Endothelial cell of umbilical vein (primary cell): Measurements from ENCODE around the gene PLXDC2. TPM values are rescaled to one million over a fixed set of nuclear protein-coding genes. Genes with fewer than 3 reads are reported as not detected.

Experiments used
- BruUV-seq: library from RNA; stranded (reverse); fragments of 400-500 nt; replicated peaks from 2 replicates; lab custom pipeline; 2021; lab: Mats Ljungman, UMichigan
- CTCF ChIA-PET: fragments of 300-600, 350-600 bp; sonication (Branson Sonifier 250); formaldehyde crosslinking; loops from one replicate; lab custom pipeline; 2021; ENCODE audit warnings: antibody characterized with exemption, inconsistent platforms; lab: Charles Lee
- POLR2A ChIA-PET: fragments of 300-600, 350-600 bp; sonication (Branson Sonifier 250); formaldehyde crosslinking; loops from one replicate; lab custom pipeline; 2021; ENCODE audit warnings: antibody characterized with exemption, inconsistent platforms; lab: Charles Lee
- DNase-seq: peaks from one replicate; pipeline ENCODE4 v3.0.0-alpha.2; 2011; ENCODE audit warnings: low read depth, low spot score
- FAIRE-seq: peaks from 2 replicates; lab custom pipeline; 2011; peaks lifted over from hg19 to GRCh38; lab: Jason Lieb, UNC
- H2AFZ ChIP-seq: 2 replicates; pipeline ENCODE4 v1.6.0; 2012; ENCODE audit warnings: low read depth, low read length, control low read depth, inconsistent platforms
- H3K27ac ChIP-seq: 2 replicates; pipeline ENCODE4 v1.5.1; 2011; ENCODE audit warnings: low read depth, mild to moderate bottlenecking, control low read depth, low read length, moderate library complexity; ENCODE audit not compliant: insufficient read depth
- H3K27me3 ChIP-seq, 2 experiments: 2 replicates each; pipeline versions ENCODE4 v1.6.0 to v1.6.1; 2011; ENCODE audit warnings: low read length in 2 of 2, mixed read lengths in 1 of 2; ENCODE audit not compliant: control insufficient read depth in 2 of 2, insufficient read depth in 2 of 2
- H3K36me3 ChIP-seq, 2 experiments: 2 replicates in 1 of 2; 3 replicates in 1 of 2; pipeline ENCODE4 v1.5.1; 2011; ENCODE audit warnings: low read length in 2 of 2, mild to moderate bottlenecking in 1 of 2, moderate library complexity in 1 of 2; ENCODE audit not compliant: control insufficient read depth in 2 of 2, insufficient read depth in 2 of 2; ENCODE audit errors: extremely low read depth in 1 of 2
- H3K4me1 ChIP-seq: 3 replicates; pipeline ENCODE4 v1.5.1; 2011; ENCODE audit warnings: mild to moderate bottlenecking, low read length; ENCODE audit not compliant: control insufficient read depth, insufficient read depth; ENCODE audit errors: extremely low read depth
- H3K4me2 ChIP-seq: 2 replicates; pipeline ENCODE4 v1.6.1; 2011; ENCODE audit warnings: low read length, control low read depth, mixed read lengths; ENCODE audit not compliant: insufficient read depth
- H3K4me3 ChIP-seq, 3 experiments: fragments of 200-600 bp in 1 of 3; sonication (generic), shearing (Covaris generic) in 1 of 3; replicated peaks in 1 of 3; 2 replicates each; pipeline ENCODE4 v1.5.1; 2011 to 2016; ENCODE audit warnings: control low read depth in 3 of 3, low read length in 3 of 3, mild to moderate bottlenecking in 2 of 3, inconsistent platforms in 1 of 3, low read depth in 1 of 3, moderate library complexity in 1 of 3; ENCODE audit not compliant: insufficient read depth in 1 of 3
- H3K79me2 ChIP-seq: 2 replicates; pipeline ENCODE4 v1.6.0; 2012; ENCODE audit warnings: low read length, inconsistent platforms; ENCODE audit not compliant: control insufficient read depth, insufficient read depth
- H3K9ac ChIP-seq: replicated peaks from 2 replicates; pipeline ENCODE3; 2011; ENCODE audit warnings: low read length, control low read depth; ENCODE audit not compliant: insufficient read depth; ENCODE audit errors: extremely low read depth
- H3K9me1 ChIP-seq: replicated peaks from 3 replicates; pipeline ENCODE4 v1.6.0; 2011; ENCODE audit warnings: mild to moderate bottlenecking, low read length; ENCODE audit not compliant: control insufficient read depth, insufficient read depth; ENCODE audit errors: extremely low read depth
- H3K9me3 ChIP-seq: replicated peaks from 2 replicates; pipeline ENCODE4 v1.5.1; 2012; ENCODE audit warnings: low read length, inconsistent platforms; ENCODE audit not compliant: control insufficient read depth, insufficient read depth
- H4K20me1 ChIP-seq: replicated peaks from 2 replicates; pipeline ENCODE3; 2011; ENCODE audit warnings: mild to moderate bottlenecking, low read length; ENCODE audit not compliant: control insufficient read depth, insufficient read depth; ENCODE audit errors: extremely low read depth
- EZH2 ChIP-seq: IDR thresholded peaks from 2 replicates; pipeline ENCODE4 v1.6.1; 2012; ENCODE audit warnings: borderline replicate concordance, low read depth, mild to moderate bottlenecking, moderate library complexity, low read length, inconsistent platforms; ENCODE audit not compliant: severe bottlenecking
- FOS ChIP-seq: IDR thresholded peaks from 2 replicates; pipeline ENCODE4 v1.6.1; 2011; ENCODE audit warnings: mild to moderate bottlenecking, low read length, moderate library complexity, borderline replicate concordance; ENCODE audit not compliant: insufficient read depth
- GATA2 ChIP-seq: IDR thresholded peaks from 2 replicates; pipeline ENCODE4 v1.7.0; 2011; ENCODE audit warnings: low read depth, mild to moderate bottlenecking, moderate library complexity, mixed read lengths, low read length; ENCODE audit not compliant: insufficient read length, insufficient read depth
- JUN ChIP-seq: IDR thresholded peaks from 2 replicates; pipeline ENCODE4 v1.6.1; 2011; ENCODE audit warnings: borderline replicate concordance, low read depth; ENCODE audit not compliant: insufficient read length, insufficient read depth
- MAX ChIP-seq: IDR thresholded peaks from 2 replicates; pipeline ENCODE4 v1.6.1; 2011; ENCODE audit not compliant: insufficient read depth, insufficient read length
- MYC ChIP-seq: IDR thresholded peaks from one replicate; pipeline ENCODE4 v1.6.1; 2011; ENCODE audit warnings: mild to moderate bottlenecking, low read depth, low read length
- POLR2A ChIP-seq: IDR thresholded peaks from 2 replicates; pipeline ENCODE4 v1.6.1; 2012; ENCODE audit warnings: low read depth, mild to moderate bottlenecking, control low read depth, low read length
- POLR2AphosphoS5 ChIP-seq: IDR thresholded peaks from 2 replicates; pipeline ENCODE4 v1.6.1; 2012; ENCODE audit warnings: low read depth, mild to moderate bottlenecking, control low read depth, low read length, moderate library complexity; ENCODE audit not compliant: insufficient read depth
- dilution Hi-C: fragments of 300-500 bp; cut with MboI; formaldehyde crosslinking; loops from one replicate; pipeline ENCODE4 v1.15.0; 2019; ENCODE audit warnings: low sequenced_read_pairs; ENCODE audit not compliant: extremely low pct_ligation_motif_present
- intact Hi-C: fragments of 100-400 bp; cut with micrococcal nuclease; formaldehyde crosslinking; loops from one replicate; pipeline ENCODE4 v1.10.0; 2022
- polyA plus RNA-seq, 4 experiments: library from polyadenylated mRNA; depleted of rRNA in 3 of 4; stranded (reverse) in 3 of 4; unstranded in 1 of 4; fragments of >200 nt; gene quantifications; 2 replicates each; pipeline versions ENCODE4 v1.2.1 to v1.2.3, GENCODE V29; 2011 to 2012; ENCODE audit warnings: missing spikeins in 1 of 4
- total RNA-seq: library from RNA; stranded (reverse); gene quantifications from 2 replicates; pipeline ENCODE4 v1.2.3, GENCODE V29; 2021
- TF ChIP-seq, protein P1 (sequence below), 2 donors: IDR thresholded peaks; 1 replicate in 1 of 2; 2 replicates in 1 of 2; pipeline ENCODE4 v1.5.1; 2011; ENCODE audit warnings: low read length in 2 of 2, mild to moderate bottlenecking in 2 of 2, moderate library complexity in 2 of 2, control low read depth in 1 of 2, inconsistent platforms in 1 of 2, low read depth in 1 of 2; ENCODE audit not compliant: insufficient read depth in 1 of 2; ENCODE audit errors: extremely low read depth in 1 of 2

PLXDC2 gene
- total and polyA plus RNA-seq, 2 donors (not counting 3 experiments of a cell fraction or from before 2014, with no cell fraction given) = 0.32 to 1.2 TPM

DNA sequence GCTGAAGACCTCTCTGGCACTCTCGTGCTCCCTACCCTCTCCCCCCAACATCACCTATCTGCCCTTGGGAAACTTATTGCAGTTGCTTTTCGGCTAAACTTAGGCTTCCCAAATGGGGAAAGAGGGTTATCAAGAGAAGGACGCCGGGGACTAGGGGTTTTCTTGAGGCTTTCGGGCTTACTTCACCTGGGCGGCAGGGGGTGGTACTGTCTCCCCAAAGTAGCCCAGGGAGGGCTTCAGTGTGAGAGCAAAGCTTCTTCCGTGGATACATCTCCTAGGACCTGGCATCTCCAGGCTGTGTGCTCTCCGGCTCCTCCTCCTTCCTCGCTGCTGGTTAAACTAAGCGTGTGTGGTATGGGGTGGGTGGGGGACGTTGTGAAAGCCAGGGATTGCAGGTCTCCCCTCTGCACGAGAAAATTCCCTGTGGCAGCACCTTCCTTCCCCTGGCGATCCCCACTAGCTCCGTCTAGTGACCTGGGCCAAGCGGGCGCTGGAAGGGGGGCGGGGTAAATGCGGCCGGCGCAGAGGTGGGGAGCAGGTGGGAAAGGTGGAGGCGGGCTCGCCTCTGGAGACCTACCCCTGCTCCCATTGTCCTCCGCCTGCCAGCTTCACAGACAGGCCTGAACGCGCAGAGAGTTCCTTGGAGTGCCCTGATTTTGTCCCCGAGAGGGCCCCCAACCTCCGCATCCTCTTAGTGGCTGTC, 1.1 kb downstream of the PLXDC2 start:
- no peak for FAIRE-seq

More for the DNA sequence above, 1.1 kb downstream of the PLXDC2 start:
- no peaks in the 10 kb centered on the region for H3K36me3 ChIP-seq
- peak overlapping the region in 2 of 3 experiments; percentile 28 to 30 for H3K4me3 ChIP-seq
- peaks cover 26 to 50% of the 10 kb centered on the region in 2 experiments for H3K27me3 ChIP-seq
- no peaks in the 10 kb centered on the region for H3K79me2 ChIP-seq
- peak overlapping the region; percentile 77 for H3K4me2 ChIP-seq
- H3K27ac ChIP-seq = no peak overlapping the region
- no peak for DNase-seq
- no peak overlapping the region for H3K9ac ChIP-seq
- intact Hi-C loops = loop anchor here (5.0 kb wide), 4 partner anchors 115 to 1040 kb away; no protein-coding TSS in a partner anchor
- ChIA-PET POLR2A (no interaction called here), CTCF (no interaction called here)
- dilution Hi-C loops = no loop called here
- H3K4me1 ChIP-seq = peaks cover 2% of the 10 kb centered on the region
- H3K9me3 ChIP-seq = no peaks in the 10 kb centered on the region
- no peaks in the 10 kb centered on the region for H4K20me1 ChIP-seq
- H3K9me1 ChIP-seq = no peaks in the 10 kb centered on the region
- no peak overlapping the region for H2AFZ ChIP-seq
- BruUV-seq = no TSS peak
- TF ChIP-seq EZH2 (no peak), POLR2AphosphoS5 (no peak), POLR2A (no peak), FOS (no peak), JUN (no peak), MYC (no peak), MAX (no peak), GATA2 (no peak)
- TF ChIP-seq, protein P1, sequence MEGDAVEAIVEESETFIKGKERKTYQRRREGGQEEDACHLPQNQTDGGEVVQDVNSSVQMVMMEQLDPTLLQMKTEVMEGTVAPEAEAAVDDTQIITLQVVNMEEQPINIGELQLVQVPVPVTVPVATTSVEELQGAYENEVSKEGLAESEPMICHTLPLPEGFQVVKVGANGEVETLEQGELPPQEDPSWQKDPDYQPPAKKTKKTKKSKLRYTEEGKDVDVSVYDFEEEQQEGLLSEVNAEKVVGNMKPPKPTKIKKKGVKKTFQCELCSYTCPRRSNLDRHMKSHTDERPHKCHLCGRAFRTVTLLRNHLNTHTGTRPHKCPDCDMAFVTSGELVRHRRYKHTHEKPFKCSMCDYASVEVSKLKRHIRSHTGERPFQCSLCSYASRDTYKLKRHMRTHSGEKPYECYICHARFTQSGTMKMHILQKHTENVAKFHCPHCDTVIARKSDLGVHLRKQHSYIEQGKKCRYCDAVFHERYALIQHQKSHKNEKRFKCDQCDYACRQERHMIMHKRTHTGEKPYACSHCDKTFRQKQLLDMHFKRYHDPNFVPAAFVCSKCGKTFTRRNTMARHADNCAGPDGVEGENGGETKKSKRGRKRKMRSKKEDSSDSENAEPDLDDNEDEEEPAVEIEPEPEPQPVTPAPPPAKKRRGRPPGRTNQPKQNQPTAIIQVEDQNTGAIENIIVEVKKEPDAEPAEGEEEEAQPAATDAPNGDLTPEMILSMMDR (IDR thresholded peaks at IDR 0.05; ENCODE audit: extremely low read depth in 1 of 2, insufficient read depth in 1 of 2, low read depth in 1 of 2, low read length in 2 of 2) = no peak
